Mucosa of descending colon (tissue), 3 donors: ENCODE data around the gene TRAM2. TPM values are rescaled to one million over a fixed set of nuclear protein-coding genes. Genes with fewer than 3 reads are reported as not detected.

Source experiments
- ATAC-seq: fragments of 200-7000 bp; cut with Tn5 transposase; one replicate; pipeline ENCODE4 v1.9.1; 2020; ENCODE audit warnings: mild to moderate bottlenecking, moderate library complexity
- DNase-seq, 3 donors: peaks; one replicate each; pipeline ENCODE4 v3.0.0-alpha.2; 2020
- H3K36me3 ChIP-seq: fragments of 200-600 bp; one replicate; pipeline ENCODE4 v1.8.0; 2021; ENCODE audit warnings: low read depth, mild to moderate bottlenecking
- H3K4me1 ChIP-seq: fragments of 200-600 bp; one replicate; pipeline ENCODE4 v1.8.0; 2021; ENCODE audit warnings: low read depth, mild to moderate bottlenecking
- H3K4me3 ChIP-seq: fragments of 200-600 bp; one replicate; pipeline ENCODE4 v1.8.0; 2021; ENCODE audit warnings: mild to moderate bottlenecking
- H3K9me3 ChIP-seq: fragments of 200-600 bp; one replicate; pipeline ENCODE4 v1.8.0; 2021; ENCODE audit warnings: mild to moderate bottlenecking
- intact Hi-C, 2 donors: fragments of 100-400 bp; cut with DNase I in 1 of 2; cut with micrococcal nuclease in 1 of 2; formaldehyde crosslinking; loops; one replicate each; pipeline versions ENCODE4 v1.11.0 to v1.11.1; 2022; cut with DNase I, micrococcal nuclease
- total RNA-seq, 3 donors: library from RNA; stranded (reverse); fragmentation: NEBNext Ultra II Directional in 2 of 3; extraction: Animal tissue kit (Norgen Biotek cat#: 25700) in 2 of 3; gene quantifications; one replicate each; pipeline versions ENCODE4 v1.2.1 to v1.2.4, GENCODE V29; 2021 to 2023
- TF ChIP-seq, protein P1 (sequence below): fragments of 200-600 bp; IDR thresholded peaks from one replicate; pipeline ENCODE4 v1.8.0; 2022; ENCODE audit warnings: antibody characterized with exemption, mild to moderate bottlenecking
- donor health status: DM: no; HTN: no; CAD: no; lungs with moderate emphysema.
- donor health status: DM: no; HTN: no; CAD: no.
- donor health status: DM: no; HTN: yes; CAD: no.

The TRAM2 gene
- total RNA-seq, 3 donors from 2014 or later = 20.3 to 25.0 (median 24.1) TPM

DNA sequence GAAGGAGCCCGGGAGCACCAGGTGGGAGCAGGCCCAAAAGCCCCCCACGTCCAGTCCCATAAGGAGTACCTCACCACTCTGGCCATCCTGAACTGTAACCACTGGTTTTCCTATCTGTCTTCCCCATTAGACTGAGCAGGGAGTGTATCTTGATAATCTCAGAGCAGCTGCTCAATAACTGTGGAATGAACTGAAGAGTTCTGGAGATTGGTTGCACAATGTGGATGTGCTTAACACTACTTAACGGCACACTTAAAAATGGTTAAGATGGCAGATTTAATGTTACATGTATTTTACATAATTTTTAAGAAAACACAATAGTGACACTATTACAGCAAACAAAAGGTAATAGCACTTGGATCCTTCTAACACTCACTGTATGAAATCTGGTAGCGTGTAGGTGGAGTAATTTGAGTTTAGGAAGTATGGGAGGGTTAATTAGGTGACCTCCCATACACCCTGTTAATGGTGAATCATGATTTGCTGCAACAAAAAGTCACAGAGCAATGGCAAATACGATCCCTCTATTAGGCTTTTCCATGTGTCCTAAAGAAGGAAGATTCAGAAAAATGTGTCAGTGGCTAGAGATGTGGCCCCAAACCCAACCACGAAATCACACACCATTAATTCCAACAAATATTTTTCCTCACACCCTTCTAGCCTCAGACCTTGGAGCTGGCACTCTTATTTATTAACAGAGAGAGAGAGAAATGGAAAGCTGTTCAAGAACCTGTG, 18.4 kb downstream of the TRAM2 start:
- no peak for DNase-seq
- TF ChIP-seq, protein P1, sequence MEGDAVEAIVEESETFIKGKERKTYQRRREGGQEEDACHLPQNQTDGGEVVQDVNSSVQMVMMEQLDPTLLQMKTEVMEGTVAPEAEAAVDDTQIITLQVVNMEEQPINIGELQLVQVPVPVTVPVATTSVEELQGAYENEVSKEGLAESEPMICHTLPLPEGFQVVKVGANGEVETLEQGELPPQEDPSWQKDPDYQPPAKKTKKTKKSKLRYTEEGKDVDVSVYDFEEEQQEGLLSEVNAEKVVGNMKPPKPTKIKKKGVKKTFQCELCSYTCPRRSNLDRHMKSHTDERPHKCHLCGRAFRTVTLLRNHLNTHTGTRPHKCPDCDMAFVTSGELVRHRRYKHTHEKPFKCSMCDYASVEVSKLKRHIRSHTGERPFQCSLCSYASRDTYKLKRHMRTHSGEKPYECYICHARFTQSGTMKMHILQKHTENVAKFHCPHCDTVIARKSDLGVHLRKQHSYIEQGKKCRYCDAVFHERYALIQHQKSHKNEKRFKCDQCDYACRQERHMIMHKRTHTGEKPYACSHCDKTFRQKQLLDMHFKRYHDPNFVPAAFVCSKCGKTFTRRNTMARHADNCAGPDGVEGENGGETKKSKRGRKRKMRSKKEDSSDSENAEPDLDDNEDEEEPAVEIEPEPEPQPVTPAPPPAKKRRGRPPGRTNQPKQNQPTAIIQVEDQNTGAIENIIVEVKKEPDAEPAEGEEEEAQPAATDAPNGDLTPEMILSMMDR = no peak
- Histone ChIP-seq H3K9me3 (no peaks in the 10 kb centered on the region), H3K4me3 (no peak overlapping the region), H3K36me3 (no peaks in the 10 kb centered on the region), H3K4me1 (peaks cover 6% of the 10 kb centered on the region)
- ATAC-seq = no peak
- intact Hi-C loops = no loop called here

DNA sequence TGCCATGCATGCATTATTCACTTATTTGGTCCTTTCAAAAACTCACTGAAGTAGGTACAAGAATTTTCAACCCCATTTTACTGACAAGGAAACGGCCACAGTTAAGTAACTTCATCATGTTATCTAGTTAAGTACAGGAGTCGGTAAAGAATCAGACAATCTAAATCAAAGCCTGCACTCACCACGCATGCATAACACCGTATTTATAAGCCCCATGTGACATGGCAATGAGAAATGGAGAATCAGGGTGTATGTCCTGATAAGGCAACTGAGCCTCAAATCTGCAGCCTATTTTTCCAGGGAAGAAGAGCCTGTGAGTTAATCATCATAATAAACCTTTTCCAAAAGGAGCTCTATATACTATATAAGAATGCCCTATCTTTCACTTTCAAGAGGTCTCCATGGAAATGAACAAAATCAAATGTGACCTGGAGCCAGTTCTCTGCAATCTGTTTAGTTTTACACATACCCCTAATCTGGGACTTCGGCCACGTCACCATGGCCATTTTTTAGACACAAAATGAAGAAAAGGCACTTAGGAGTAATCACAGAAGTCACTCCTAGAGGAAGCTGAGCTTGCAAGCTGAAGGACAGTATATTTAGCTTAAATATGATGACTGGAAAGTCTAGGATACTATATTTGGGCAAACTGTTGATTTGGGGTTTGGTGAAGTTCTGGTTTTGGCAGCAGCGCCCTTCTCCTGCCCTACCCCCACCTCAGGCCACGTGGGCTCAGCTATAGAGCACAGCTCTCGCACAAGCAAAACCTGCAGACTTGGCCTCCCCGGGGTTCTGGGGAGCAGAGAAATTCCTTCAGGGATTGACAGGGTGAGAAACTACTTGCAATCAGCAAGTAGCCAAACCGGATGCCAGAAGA, 19.2 kb downstream of the TRAM2 start:
- intact Hi-C loops = no loop called here
- H3K4me3 ChIP-seq = no peak overlapping the region
- ATAC-seq (no peak), DNase-seq (no peak)
- no peaks in the 10 kb centered on the region for H3K36me3 ChIP-seq
- TF ChIP-seq, protein P1 = no peak
- peaks cover 9% of the 10 kb centered on the region for H3K4me1 ChIP-seq
- H3K9me3 ChIP-seq = no peaks in the 10 kb centered on the region

DNA sequence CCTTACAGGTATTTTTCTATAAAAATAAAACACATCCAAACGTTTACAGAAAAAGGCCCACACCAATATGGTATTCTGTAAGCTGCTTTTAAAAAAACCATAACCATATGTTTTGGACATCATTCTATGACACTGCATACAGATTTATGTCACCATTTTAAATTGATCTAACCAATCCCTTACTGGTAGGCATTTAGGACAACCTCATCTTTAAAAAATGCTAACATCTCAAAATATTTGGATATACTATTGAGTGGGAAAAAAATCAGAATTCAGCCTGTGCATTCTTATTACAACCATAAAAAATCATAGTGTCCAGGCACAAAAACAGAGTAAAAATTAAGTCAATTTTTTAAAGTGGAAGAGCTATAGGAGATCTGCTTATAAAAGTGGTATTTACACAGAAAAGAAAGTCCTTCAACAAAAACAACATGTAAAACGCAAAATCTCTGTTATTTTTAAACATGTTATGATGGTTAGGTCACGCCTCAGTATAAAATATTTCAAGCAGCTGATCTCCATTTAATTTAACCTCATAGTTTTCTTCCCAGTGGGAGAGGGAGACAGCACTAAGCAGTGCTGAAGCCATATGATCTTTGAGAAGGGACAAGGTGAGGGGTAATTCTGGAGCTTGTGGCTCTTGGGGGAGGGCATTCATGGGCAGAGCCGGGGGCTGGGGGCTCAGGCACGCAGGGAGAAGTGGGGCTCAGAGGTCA, 21.2 kb downstream of the TRAM2 start:
- no peaks in the 10 kb centered on the region for H3K9me3 ChIP-seq
- intact Hi-C loops = no loop called here
- ATAC-seq (no peak), DNase-seq (no peak)
- H3K4me1 ChIP-seq = peaks cover 26% of the 10 kb centered on the region
- no peak overlapping the region for H3K4me3 ChIP-seq
- H3K36me3 ChIP-seq = no peaks in the 10 kb centered on the region
- TF ChIP-seq, protein P1 = no peak

DNA sequence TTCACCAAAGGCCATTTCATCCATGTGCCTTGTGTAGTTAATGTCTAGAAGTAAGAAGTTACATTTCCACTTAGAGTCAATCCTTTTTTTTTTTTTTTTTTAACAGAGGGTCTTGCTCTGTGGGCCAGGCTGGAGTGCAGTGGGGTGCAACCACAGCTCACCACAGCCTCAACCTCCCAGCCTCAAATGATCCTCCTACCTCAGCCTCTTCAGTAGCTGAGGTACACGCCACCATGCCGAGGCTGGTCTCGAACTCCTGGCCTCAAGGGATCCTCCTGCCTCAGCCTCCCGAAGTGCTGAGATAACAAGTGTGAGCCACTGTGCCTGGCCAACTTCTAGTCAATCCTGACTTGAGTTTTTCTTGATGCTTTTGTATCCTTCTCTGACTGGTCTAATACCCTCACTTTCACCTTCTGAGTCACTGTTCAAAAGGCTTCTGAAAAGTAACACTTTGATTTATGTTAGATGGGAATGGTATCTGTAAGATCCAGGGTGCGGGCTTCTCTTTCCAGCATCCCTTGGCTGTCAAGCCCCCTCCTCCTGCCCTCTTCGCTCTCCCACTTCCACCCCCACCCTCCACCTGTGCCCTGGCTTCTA, 22.1 kb downstream of the TRAM2 start:
- intact Hi-C loops = no loop called here
- H3K4me1 ChIP-seq = peaks cover 35% of the 10 kb centered on the region
- TF ChIP-seq, protein P1 = no peak
- DNase-seq = no peak
- no peaks in the 10 kb centered on the region for H3K9me3 ChIP-seq
- no peak overlapping the region for H3K4me3 ChIP-seq
- no peaks in the 10 kb centered on the region for H3K36me3 ChIP-seq
- ATAC-seq = no peak

DNA sequence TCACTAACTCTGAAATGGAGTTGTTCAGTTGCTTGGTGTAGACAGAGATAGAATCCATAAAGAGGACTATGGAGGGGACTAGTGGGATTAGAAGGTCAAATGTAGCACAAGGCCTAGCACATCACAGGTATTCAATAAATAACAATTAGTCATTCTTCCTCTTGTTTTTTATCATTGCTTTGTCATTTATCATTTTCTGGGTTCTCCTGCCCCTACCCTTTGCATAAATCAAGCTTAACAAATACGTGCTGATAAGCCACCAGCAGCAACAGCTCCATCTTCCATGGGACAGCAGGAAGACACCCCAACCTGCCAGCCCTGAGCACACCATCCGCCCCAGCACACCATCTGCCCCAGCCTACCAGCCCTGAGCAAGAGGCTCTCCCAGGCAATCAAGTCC, 23.1 kb downstream of the TRAM2 start:
- Histone ChIP-seq H3K36me3 (no peaks in the 10 kb centered on the region), H3K9me3 (no peaks in the 10 kb centered on the region), H3K4me3 (no peak overlapping the region), H3K4me1 (peaks cover 42% of the 10 kb centered on the region)
- DNase-seq (no peak), ATAC-seq (no peak)
- intact Hi-C loops = no loop called here
- TF ChIP-seq, protein P1 = no peak
